Hepatocyte (in vitro differentiated cells): ENCODE results near the gene NECTIN3. TPM values are rescaled to one million over a fixed set of nuclear protein-coding genes. Genes with fewer than 3 reads are reported as not detected.

ENCODE experiments used
- DNase-seq: peaks from one replicate; pipeline ENCODE4 v3.0.0-alpha.2; 2016; ENCODE audit warnings: low spot score
- H2AFZ ChIP-seq: fragments of 200-600 bp; sonication (generic); 2 replicates; pipeline ENCODE4 v1.6.0; 2016; ENCODE audit warnings: antibody characterized with exemption, mild to moderate bottlenecking
- H3K27ac ChIP-seq: fragments of 200-600 bp; sonication (generic); 2 replicates; pipeline ENCODE4 v1.5.1; 2016; ENCODE audit warnings: mild to moderate bottlenecking
- H3K27me3 ChIP-seq: fragments of 200-600 bp; sonication (generic); 2 replicates; pipeline ENCODE4 v1.6.1; 2016
- H3K36me3 ChIP-seq: fragments of 200-600 bp; sonication (generic); replicated peaks from 2 replicates; pipeline ENCODE4 v1.5.1; 2016; ENCODE audit warnings: low read depth; ENCODE audit not compliant: insufficient read depth
- H3K4me1 ChIP-seq: fragments of 200-600 bp; sonication (generic); 2 replicates; pipeline ENCODE4 v1.5.1; 2016; ENCODE audit warnings: mild to moderate bottlenecking, moderate library complexity; ENCODE audit not compliant: insufficient read depth
- H3K4me2 ChIP-seq: fragments of 200-600 bp; sonication (generic); 2 replicates; pipeline ENCODE4 v1.6.0; 2016
- H3K4me3 ChIP-seq: fragments of 200-600 bp; sonication (generic); 2 replicates; pipeline ENCODE4 v1.5.1; 2016; ENCODE audit warnings: mild to moderate bottlenecking
- H3K79me2 ChIP-seq: fragments of 200-600 bp; sonication (generic); 2 replicates; pipeline ENCODE4 v1.6.0; 2017; ENCODE audit warnings: mild to moderate bottlenecking
- H3K9me2 ChIP-seq: fragments of 200-600 bp; sonication (generic); replicated peaks from 2 replicates; pipeline ENCODE4 v1.6.0; 2017; ENCODE audit warnings: mild to moderate bottlenecking; ENCODE audit not compliant: insufficient read depth
- H3K9me3 ChIP-seq: fragments of 200-600 bp; sonication (generic); 2 replicates; pipeline ENCODE4 v1.5.1; 2016; ENCODE audit warnings: low read depth, mild to moderate bottlenecking
- H4K20me1 ChIP-seq: fragments of 200-600 bp; sonication (generic); 2 replicates; pipeline ENCODE4 v1.6.0; 2016; ENCODE audit warnings: mild to moderate bottlenecking; ENCODE audit not compliant: insufficient read depth, poor library complexity, severe bottlenecking
- CTCF ChIP-seq: fragments of 200-600 bp; sonication (generic); IDR thresholded peaks from 2 replicates; pipeline ENCODE4 v1.5.1; 2016; ENCODE audit warnings: antibody characterized with exemption, mild to moderate bottlenecking; ENCODE audit not compliant: poor library complexity
- EZH2 ChIP-seq: fragments of 200-600 bp; sonication (generic); IDR thresholded peaks from 2 replicates; pipeline ENCODE4 v1.6.1; 2016; ENCODE audit warnings: antibody characterized with exemption, mild to moderate bottlenecking, borderline replicate concordance
- EZH2phosphoT487 ChIP-seq: fragments of 200-600 bp; sonication (generic); IDR thresholded peaks from one replicate; pipeline ENCODE4 v1.6.1; 2018; ENCODE audit warnings: antibody characterized with exemption, mild to moderate bottlenecking, low read depth, moderate library complexity; ENCODE audit not compliant: unreplicated experiment, severe bottlenecking
- WGBS: methylation state at CpG from one replicate; pipeline ENCODE4 v1.1.6; 2016; ENCODE audit warnings: low lambda C conversion rate; ENCODE audit errors: missing lambda C conversion rate; 5-methylcytosine and 5-hydroxymethylcytosine counted together
- polyA plus RNA-seq: library from polyadenylated mRNA; unstranded; fragments of >200 nt; fragmentation: Nextera tagmentation; extraction: Ambion mirVana; gene quantifications from 2 replicates; pipeline ENCODE4 v1.2.1, GENCODE V29; 2016
- total RNA-seq: library from RNA; depleted of rRNA; stranded (reverse); fragments of >200 nt; gene quantifications from 2 replicates; pipeline ENCODE4 v1.2.3, GENCODE V29; 2014

NECTIN3 gene
- total and polyA plus RNA-seq, 2 experiments from 2014 or later = 18.9 to 88.6 TPM

GRCh38 chr3:111134302-111134701 is 62.7 kb downstream of the NECTIN3 start:
- no peak overlapping the region for H3K27ac ChIP-seq
- H3K4me1 ChIP-seq = no peaks in the 10 kb centered on the region
- H3K9me3 ChIP-seq = no peaks in the 10 kb centered on the region
- H3K9me2 ChIP-seq = no peaks in the 10 kb centered on the region
- TF ChIP-seq EZH2phosphoT487 (no peak), CTCF (no peak), EZH2 (no peak)
- H2AFZ ChIP-seq = no peak overlapping the region
- no peaks in the 10 kb centered on the region for H3K36me3 ChIP-seq
- no peaks in the 10 kb centered on the region for H3K27me3 ChIP-seq
- DNase-seq = no peak
- H3K79me2 ChIP-seq = no peaks in the 10 kb centered on the region
- no peaks in the 10 kb centered on the region for H4K20me1 ChIP-seq
- H3K4me3 ChIP-seq = no peak overlapping the region
- H3K4me2 ChIP-seq = no peak overlapping the region

- no peaks in the 10 kb centered on the region for H3K9me2 ChIP-seq
- no peaks in the 10 kb centered on the region for H4K20me1 ChIP-seq
- H3K79me2 ChIP-seq = no peaks in the 10 kb centered on the region
- no peaks in the 10 kb centered on the region for H3K9me3 ChIP-seq
- TF ChIP-seq CTCF (no peak), EZH2 (no peak), EZH2phosphoT487 (no peak)
- no peak overlapping the region for H3K4me3 ChIP-seq
- H3K36me3 ChIP-seq = peaks cover 3% of the 10 kb centered on the region
- H3K27me3 ChIP-seq = no peaks in the 10 kb centered on the region
- peaks cover 5% of the 10 kb centered on the region for H3K4me1 ChIP-seq
- peak; percentile 22 for DNase-seq
- H3K4me2 ChIP-seq = no peak overlapping the region
- no peak overlapping the region for H3K27ac ChIP-seq
- no peak overlapping the region for H2AFZ ChIP-seq
These were observed 79.8 kb downstream of the NECTIN3 start for GRCh38 chr3:111151438-111151837.

- no peaks in the 10 kb centered on the region for H3K79me2 ChIP-seq
These were observed 80.9 kb downstream of the NECTIN3 start for GRCh38 chr3:111152496-111152895.

More at GRCh38 chr3:111152496-111152895, 80.9 kb downstream of the NECTIN3 start:
- Histone ChIP-seq H3K9me3 (no peaks in the 10 kb centered on the region), H3K4me2 (no peak overlapping the region), H3K4me1 (peaks cover 5% of the 10 kb centered on the region), H3K27ac (no peak overlapping the region), H4K20me1 (no peaks in the 10 kb centered on the region), H2AFZ (no peak overlapping the region), H3K36me3 (peaks cover under 1% of the 10 kb centered on the region), H3K4me3 (no peak overlapping the region), H3K9me2 (no peaks in the 10 kb centered on the region), H3K27me3 (no peaks in the 10 kb centered on the region)
- WGBS = 77% methylated on average over 1 of the region's 1 CpG
- no peak for TF ChIP-seq EZH2
- TF ChIP-seq EZH2phosphoT487 = no peak
- no peak for TF ChIP-seq CTCF
- no peak for DNase-seq
